ENCODE results near the gene CMIP. TPM values are rescaled to one million over a fixed set of nuclear protein-coding genes. Genes with fewer than 3 reads are reported as not detected.
A peak's percentile ranks its signal among the peaks of the same experiment; 100 is the strongest.

CMIP gene
- total and polyA plus RNA-seq, 10 of the 15 experiments (the other 5 are each of a cell fraction or from before 2014, with no cell fraction given), result 1.2 to 43.2 (median 4.4) TPM

- peak; percentile 16; the same call in 1 of the 2 replicates for TF ChIP-seq SPI1 (IDR thresholded peaks at IDR 0.05; ENCODE audit: borderline replicate concordance, insufficient read depth, low read depth, low read length)
- TF ChIP-seq BACH1 (IDR thresholded peaks at IDR 0.05; ENCODE audit: borderline replicate concordance), result no peak
- no peak for TF ChIP-seq RUNX3 (IDR thresholded peaks at IDR 0.05; ENCODE audit: low read length)
- no peak for TF ChIP-seq POLR2A (IDR thresholded peaks at IDR 0.05; ENCODE audit: low read depth, low read length)
- no peak; the same call in 1 of the 2 replicates for TF ChIP-seq ZNF217 (IDR thresholded peaks at IDR 0.05)
- TF ChIP-seq MYC (IDR thresholded peaks at IDR 0.05; ENCODE audit: insufficient read depth, insufficient read length, insufficient replicate concordance, low read length, severe bottlenecking), result no peak
- TF ChIP-seq TAF1 (IDR thresholded peaks at IDR 0.05; ENCODE audit: borderline replicate concordance, low read depth, low read length), result no peak
- TF ChIP-seq BRCA1 (IDR thresholded peaks at IDR 0.05; ENCODE audit: low read depth, low read length), result no peak
- TF ChIP-seq MTA3 (IDR thresholded peaks at IDR 0.05; ENCODE audit: borderline replicate concordance, low read length), result no peak
- no peak for TF ChIP-seq NFYA (IDR thresholded peaks at IDR 0.05; ENCODE audit: borderline replicate concordance, low read depth, low read length)
- TF ChIP-seq RFX5 (IDR thresholded peaks at IDR 0.05; ENCODE audit: low read depth, low read length), result peak; percentile 68; the same call in 1 of the 2 replicates
- 0 out of 2 replicates have a peak, but pooled peaks have one; percentile 56 for TF ChIP-seq NBN (IDR thresholded peaks at IDR 0.05)
- no peak for TF ChIP-seq HDAC6 (IDR thresholded peaks at IDR 0.05; ENCODE audit: unreplicated experiment)
- no peak for TF ChIP-seq SIN3A (IDR thresholded peaks at IDR 0.05; ENCODE audit: low read depth, low read length)
- TF ChIP-seq ZSCAN29 (IDR thresholded peaks at IDR 0.05), result no peak
- 0 out of 3 replicates have a peak, but pooled peaks have one; percentile 10 for TF ChIP-seq POU2F2 (IDR thresholded peaks at IDR 0.05; ENCODE audit: borderline replicate concordance, low read depth, low read length)
- no peak for TF ChIP-seq EZH2 (IDR thresholded peaks at IDR 0.05; ENCODE audit: borderline replicate concordance, control insufficient read depth, low read depth, low read length)
- peak; percentile 98 for TF ChIP-seq IKZF1 (conservative IDR thresholded peaks at IDR 0.05)
- TF ChIP-seq SMAD1 (IDR thresholded peaks at IDR 0.05; ENCODE audit: low read depth, partially characterized antibody), result no peak
- no peak for TF ChIP-seq PBX3 (IDR thresholded peaks at IDR 0.05; ENCODE audit: insufficient replicate concordance, low read depth, low read length)
- no peak for TF ChIP-seq RBBP5 (conservative IDR thresholded peaks at IDR 0.05)
- peak; percentile 96 for TF ChIP-seq NR2F1 (conservative IDR thresholded peaks at IDR 0.05)
- no peak for TF ChIP-seq ZBTB4 (CRISPR knock-in tag; IDR thresholded peaks at IDR 0.05)
Measured at GRCh38 chr16:81730090-81731051, 285.8 kb downstream of the CMIP start (continued).

All from GM12878 (cell line).